Astrocyte of the spinal cord (primary cell): ENCODE data around the gene GNB1.

Experiments
- DNase-seq: peaks from one replicate; pipeline ENCODE4 v3.0.0; 2011; ENCODE audit warnings: low read depth, low spot score
- H3K4me3 ChIP-seq: 2 replicates; pipeline ENCODE4 v1.5.1; 2011; ENCODE audit warnings: low read depth, mild to moderate bottlenecking, low read length, moderate library complexity
- CTCF ChIP-seq: IDR thresholded peaks from 2 replicates; pipeline ENCODE4 v1.5.1; 2012; ENCODE audit warnings: low read depth, mild to moderate bottlenecking, low read length, inconsistent platforms
- in situ Hi-C: cut with HindIII; loops from 2 replicates; pipeline ENCODE4 v1.10.0; 2017; ENCODE audit warnings: low sequenced_read_pairs

The GNB1 gene

GRCh38 chr1:1890506-1891348, at the start of gene GNB1:
Gene GNB1, minus strand, starts transcription at chr1:1891087. Its CDS starts 65,634 bp downstream, at chr1:1825453.
- DNase-seq = peak; percentile 83
- TF ChIP-seq CTCF = no peak
- H3K4me3 ChIP-seq = peak within 1 kb of the TSS; percentile 80
- in situ Hi-C loops = no loop called here

GRCh38 chr1:1940123-1940425, 49.2 kb upstream of the GNB1 start:
- TF ChIP-seq CTCF = no peak
- no peak overlapping the region for H3K4me3 ChIP-seq
- DNase-seq = no peak
- in situ Hi-C loops = no loop called here

- H3K4me3 ChIP-seq = no peak overlapping the region
- no peak for DNase-seq
- TF ChIP-seq CTCF = no peak
- in situ Hi-C loops = no loop called here
Observed at GRCh38 chr1:1939296-1940122, 48.6 kb upstream of the GNB1 start.

- in situ Hi-C loops = no loop called here
- DNase-seq = no peak
- no peak overlapping the region for H3K4me3 ChIP-seq
- no peak for TF ChIP-seq CTCF
Observed at GRCh38 chr1:1938613-1939295, 47.9 kb upstream of the GNB1 start.

GRCh38 chr1:1938276-1938573, 47.3 kb upstream of the GNB1 start:
- no peak overlapping the region for H3K4me3 ChIP-seq
- no peak for TF ChIP-seq CTCF
- in situ Hi-C loops = no loop called here
- no peak for DNase-seq

GRCh38 chr1:1937549-1938275, 46.8 kb upstream of the GNB1 start:
- in situ Hi-C loops = no loop called here
- TF ChIP-seq CTCF = no peak
- no peak for DNase-seq
- no peak overlapping the region for H3K4me3 ChIP-seq
